ENCODE measurements around the gene TEX14.
A peak's percentile ranks its signal among the peaks of the same experiment; 100 is the strongest.

GRCh38 chr17:58520843-58521430 lies 170.9 kb downstream of the TEX14 start:
- TF ChIP-seq CTCF (IDR thresholded peaks at IDR 0.05) (peak in 3 of 6 experiments; percentile 21 to 47 (median 28)), POLR2A (IDR thresholded peaks at IDR 0.05) (no peak), POLR2AphosphoS5 (IDR thresholded peaks at IDR 0.05) (no peak), EP300 (IDR thresholded peaks at IDR 0.05) (no peak)
